GM23338 (cell line): ENCODE measurements around the gene RPL28.
"Not testable (repeated sequence)": the region's sequence is repeated elsewhere in the genome, so short reads cannot be mapped to it uniquely, and the experiment has no call there.

Source experiments
- CREB1 ChIP-seq: fragments of 250-450 bp; sonication (Bioruptor Pico); IDR thresholded peaks from 2 replicates; pipeline ENCODE4 v1.5.0; 2020; ENCODE audit warnings: low read depth, mild to moderate bottlenecking, moderate library complexity
- CTCF ChIP-seq, 2 experiments: fragments of 200-600 bp in 1 of 2; sonication (generic) in 1 of 2; conservative IDR thresholded peaks; 2 replicates each; pipeline versions ENCODE4 v1.5.1 to v1.6.1; 2016 to 2017; ENCODE audit warnings: antibody characterized with exemption in 2 of 2, low read depth in 2 of 2, mild to moderate bottlenecking in 2 of 2, moderate library complexity in 1 of 2
- EZH2 ChIP-seq: fragments of 200-600 bp; sonication (generic); IDR thresholded peaks from one replicate; pipeline ENCODE4 v1.8.0; 2017; ENCODE audit warnings: antibody characterized with exemption, mild to moderate bottlenecking, low read depth; ENCODE audit not compliant: unreplicated experiment
- EZH2phosphoT487 ChIP-seq: fragments of 200-600 bp; sonication (generic); IDR thresholded peaks from one replicate; pipeline ENCODE4 v1.8.1; 2018; ENCODE audit warnings: antibody characterized with exemption; ENCODE audit not compliant: unreplicated experiment
- POLR2AphosphoS5 ChIP-seq: IDR thresholded peaks from 2 replicates; pipeline ENCODE4 v1.6.1; 2016; ENCODE audit warnings: antibody characterized with exemption, low read depth
- REST ChIP-seq: IDR thresholded peaks from one replicate; pipeline ENCODE4 v1.6.1; 2018; ENCODE audit warnings: antibody characterized with exemption; ENCODE audit not compliant: unreplicated experiment

GRCh38 chr19:55407550-55407799 lies 21.7 kb downstream of the RPL28 start, which contains the start of gene UBE2S:
- TF ChIP-seq CTCF (conservative IDR thresholded peaks at IDR 0.05; ENCODE audit: low read depth in 2 of 2); EZH2; EZH2phosphoT487; REST; CREB1: not testable (repeated sequence)
- peak; percentile 98 for TF ChIP-seq POLR2AphosphoS5
